Gastroesophageal sphincter (tissue), 3 donors: ENCODE data around the gene GM2A.

Experiments used
- EP300 ChIP-seq: sonication (generic); formaldehyde crosslinking; IDR thresholded peaks from one replicate; pipeline ENCODE4 v1.6.1; 2017; ENCODE audit warnings: antibody characterized with exemption, mild to moderate bottlenecking
- POLR2A ChIP-seq, 2 donors: fragments of 450-650 bp; IDR thresholded peaks; one replicate each; pipeline ENCODE4 v1.6.1; 2017; ENCODE audit warnings: antibody characterized with exemption in 2 of 2, mild to moderate bottlenecking in 2 of 2, moderate library complexity in 1 of 2
- POLR2AphosphoS5 ChIP-seq: sonication (generic); formaldehyde crosslinking; IDR thresholded peaks from one replicate; pipeline ENCODE4 v1.6.1; 2017; ENCODE audit warnings: antibody characterized with exemption
- TF ChIP-seq, protein P1 (sequence below), 4 experiments: fragments of 200-600 bp in 2 of 4; fragments of 450-650 bp in 2 of 4; sonication (generic) in 1 of 4; IDR thresholded peaks; one replicate each; pipeline ENCODE4 v1.5.1; 2017 to 2019; ENCODE audit warnings: antibody characterized with exemption in 4 of 4, mild to moderate bottlenecking in 2 of 4, moderate library complexity in 2 of 4

DNA sequence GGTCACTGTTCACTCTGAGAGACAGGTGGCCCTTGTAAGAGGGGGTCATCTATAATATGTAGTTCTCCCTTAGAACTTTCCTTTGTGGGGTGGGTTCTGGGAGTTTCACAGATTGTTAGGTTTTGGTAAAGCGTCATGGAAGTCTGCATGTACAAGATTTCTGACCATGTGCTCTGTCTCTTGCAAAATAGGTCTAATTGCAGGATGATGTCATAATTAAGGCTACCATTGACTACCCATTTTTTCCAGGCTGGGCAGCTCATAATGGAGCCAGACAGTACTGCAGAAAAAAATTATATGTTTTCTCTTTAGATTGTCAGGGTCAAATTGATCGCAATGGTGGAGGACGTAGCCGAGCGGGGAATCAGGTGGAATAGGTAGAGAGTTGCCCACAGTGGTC lies 3.7 kb upstream of the GM2A start:
- TF ChIP-seq POLR2A (IDR thresholded peaks at IDR 0.05), result no peak
- TF ChIP-seq, protein P1, sequence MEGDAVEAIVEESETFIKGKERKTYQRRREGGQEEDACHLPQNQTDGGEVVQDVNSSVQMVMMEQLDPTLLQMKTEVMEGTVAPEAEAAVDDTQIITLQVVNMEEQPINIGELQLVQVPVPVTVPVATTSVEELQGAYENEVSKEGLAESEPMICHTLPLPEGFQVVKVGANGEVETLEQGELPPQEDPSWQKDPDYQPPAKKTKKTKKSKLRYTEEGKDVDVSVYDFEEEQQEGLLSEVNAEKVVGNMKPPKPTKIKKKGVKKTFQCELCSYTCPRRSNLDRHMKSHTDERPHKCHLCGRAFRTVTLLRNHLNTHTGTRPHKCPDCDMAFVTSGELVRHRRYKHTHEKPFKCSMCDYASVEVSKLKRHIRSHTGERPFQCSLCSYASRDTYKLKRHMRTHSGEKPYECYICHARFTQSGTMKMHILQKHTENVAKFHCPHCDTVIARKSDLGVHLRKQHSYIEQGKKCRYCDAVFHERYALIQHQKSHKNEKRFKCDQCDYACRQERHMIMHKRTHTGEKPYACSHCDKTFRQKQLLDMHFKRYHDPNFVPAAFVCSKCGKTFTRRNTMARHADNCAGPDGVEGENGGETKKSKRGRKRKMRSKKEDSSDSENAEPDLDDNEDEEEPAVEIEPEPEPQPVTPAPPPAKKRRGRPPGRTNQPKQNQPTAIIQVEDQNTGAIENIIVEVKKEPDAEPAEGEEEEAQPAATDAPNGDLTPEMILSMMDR (IDR thresholded peaks at IDR 0.05), result no peak
- TF ChIP-seq EP300, result no peak
- no peak for TF ChIP-seq POLR2AphosphoS5
